ENCODE data around the gene SOX5.
"Not testable (repeated sequence)": the region's sequence is repeated elsewhere in the genome, so short reads cannot be mapped to it uniquely, and the experiment has no call there.

Gene SOX5

DNA sequence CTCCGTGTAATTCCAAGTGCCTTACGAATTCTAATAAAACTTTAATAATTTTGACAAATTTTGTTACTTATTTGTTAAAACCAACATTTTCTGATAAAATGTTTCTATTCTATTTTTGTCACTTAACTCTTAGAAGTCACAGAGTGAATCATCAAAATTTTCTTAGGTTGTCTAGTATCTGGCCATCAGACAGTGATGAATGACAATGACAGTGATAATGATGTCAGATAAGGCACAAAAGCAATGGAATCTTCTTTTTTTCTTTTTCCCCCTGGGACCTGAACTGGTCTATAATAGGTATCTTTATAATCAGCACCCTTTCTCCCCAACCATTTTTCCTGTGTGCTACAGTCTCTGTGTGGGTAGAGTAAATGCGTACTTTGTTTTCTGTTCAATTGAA lies 407.3 kb downstream of the SOX5 start:
- DNase-seq (ENCODE audit: low spot score): no peak

DNA sequence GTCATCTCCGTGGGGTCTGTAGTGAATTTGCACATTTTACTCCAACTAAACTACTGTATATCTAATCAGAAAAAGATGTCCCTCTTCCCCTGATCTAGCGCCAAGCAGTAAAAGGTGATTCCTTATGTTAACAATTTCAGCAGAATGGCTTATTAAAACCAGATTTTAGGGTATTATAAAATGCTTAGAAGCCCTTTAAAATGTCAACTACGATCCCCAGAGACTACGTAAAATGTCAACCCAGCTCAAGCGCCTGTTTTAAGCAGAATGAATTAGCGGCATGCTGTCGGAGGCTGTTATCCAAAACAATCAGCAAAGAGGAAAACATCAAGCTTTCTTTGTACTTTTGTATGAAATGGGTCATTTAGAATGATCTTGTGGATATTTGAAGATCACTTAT lies 408.9 kb downstream of the SOX5 start:
- DNase-seq (ENCODE audit: low spot score): no peak

DNA sequence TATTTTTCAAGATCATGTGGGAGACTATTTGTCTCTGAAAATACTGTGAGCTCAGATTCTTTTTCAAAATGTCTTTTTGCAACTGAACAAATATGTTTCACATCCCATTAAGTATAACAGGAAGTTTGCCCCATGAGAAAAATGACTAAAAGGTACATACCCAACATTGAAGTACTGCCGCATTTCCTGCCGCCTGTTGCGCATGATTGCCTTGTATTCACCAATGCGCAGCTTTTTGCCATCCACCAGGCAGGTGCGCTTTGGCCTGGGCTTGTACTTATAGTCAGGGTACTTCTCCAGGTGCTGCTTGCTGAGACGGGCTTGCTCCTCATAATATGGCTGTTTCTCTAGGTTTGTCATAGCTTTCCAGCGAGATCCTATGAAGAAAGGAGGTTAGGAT lies 413.2 kb downstream of the SOX5 start:
- no peak for DNase-seq (ENCODE audit: low spot score)

DNA sequence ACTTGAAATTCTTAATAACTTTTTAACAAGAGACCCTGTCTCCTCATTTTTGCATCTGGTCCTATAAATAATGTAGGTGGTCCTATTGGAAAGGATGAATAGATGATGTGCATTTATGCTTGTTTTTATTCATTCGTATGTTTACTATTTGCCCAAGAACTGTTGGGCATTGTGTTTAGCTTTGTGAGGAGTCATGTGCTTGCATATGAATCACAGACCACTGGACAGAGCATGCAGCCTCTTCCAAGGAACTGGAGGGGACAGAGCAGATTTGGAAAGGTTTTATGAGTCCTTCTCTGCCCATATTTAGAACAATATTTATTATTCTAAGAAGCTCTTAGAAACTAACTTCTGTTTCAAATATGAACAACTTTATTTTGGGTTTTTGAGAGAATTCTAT lies 414.0 kb downstream of the SOX5 start:
- peak; percentile 3 for DNase-seq (ENCODE audit: low spot score)

DNA sequence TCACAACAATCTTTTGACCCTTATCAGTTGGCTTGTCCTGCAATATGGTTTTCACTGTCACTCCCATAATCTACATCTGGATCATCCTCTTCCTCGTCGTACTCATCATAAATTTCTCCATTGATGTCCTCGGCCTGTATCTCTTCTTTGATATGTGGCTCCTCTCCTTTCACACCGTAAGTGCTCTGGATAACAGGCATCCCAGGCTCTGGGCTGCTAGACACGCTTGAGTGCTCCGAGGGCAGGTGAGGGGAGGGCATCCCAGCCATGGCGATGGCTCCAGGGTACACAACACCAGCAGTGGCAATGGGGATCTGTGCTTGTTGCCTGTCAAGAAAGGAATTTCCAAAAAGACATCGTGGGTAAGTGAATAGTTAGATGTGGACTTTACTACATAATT lies 415.3 kb downstream of the SOX5 start:
- DNase-seq (ENCODE audit: low spot score): no peak

DNA sequence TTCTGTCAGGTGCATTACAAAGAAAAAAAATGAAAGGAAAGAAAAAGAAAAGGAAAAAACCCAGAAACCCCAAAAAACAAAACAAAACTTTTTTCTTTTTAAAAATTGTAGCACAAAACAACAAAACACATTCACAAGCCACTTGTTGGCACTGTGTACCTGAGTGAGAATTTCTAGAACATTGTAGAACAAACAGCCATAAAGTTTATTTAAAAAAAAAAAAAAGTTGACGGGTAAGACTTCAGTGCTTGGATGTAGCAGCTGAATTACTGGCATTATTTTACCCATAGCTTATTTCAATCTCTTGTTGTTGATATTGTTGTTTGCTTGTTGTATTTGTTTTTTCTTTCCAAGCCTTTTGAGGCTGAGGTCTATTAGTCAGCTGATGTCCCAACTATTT lies 415.8 kb downstream of the SOX5 start:
- no peak for DNase-seq (ENCODE audit: low spot score)

DNA sequence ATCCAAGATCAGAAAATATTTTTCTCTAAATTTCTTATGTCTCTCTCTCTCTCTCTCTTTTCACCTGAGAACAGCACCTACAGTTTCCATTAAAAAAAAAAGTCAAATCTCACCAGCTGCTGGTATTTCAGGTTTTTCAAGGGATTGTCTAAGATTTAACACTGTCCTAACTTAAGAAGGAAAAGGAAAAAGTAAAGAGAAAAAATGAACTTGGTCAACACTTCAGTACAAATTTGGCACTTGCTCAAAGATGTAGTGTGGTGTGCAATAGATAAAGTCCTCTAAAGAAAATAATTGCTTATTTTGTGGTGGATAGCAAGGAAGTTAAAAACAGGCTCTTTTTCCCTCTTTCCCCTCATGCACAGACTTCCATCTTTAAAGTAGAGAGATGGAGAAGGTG lies 416.2 kb downstream of the SOX5 start:
- no peak for DNase-seq (ENCODE audit: low spot score)

DNA sequence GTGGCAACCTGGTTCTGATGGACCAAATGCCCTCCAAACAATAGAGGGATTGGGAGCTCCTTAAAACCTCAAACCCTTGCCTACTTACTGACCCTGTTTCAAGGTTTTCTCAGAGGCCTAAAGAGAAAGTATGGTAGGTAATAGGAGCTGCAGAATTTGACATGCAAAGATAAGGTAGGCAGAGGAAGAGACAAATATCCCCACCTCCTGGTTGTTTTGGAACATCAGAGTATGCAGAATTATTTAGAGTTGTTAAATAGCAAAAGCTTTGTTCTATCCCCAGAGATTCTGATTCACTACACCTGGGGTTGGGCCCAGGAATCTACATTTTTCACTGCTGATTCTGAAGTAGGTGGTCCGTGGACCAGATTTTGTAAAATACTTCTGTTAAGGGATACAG lies 421.2 kb downstream of the SOX5 start:
- no peak for DNase-seq (ENCODE audit: low spot score)

DNA sequence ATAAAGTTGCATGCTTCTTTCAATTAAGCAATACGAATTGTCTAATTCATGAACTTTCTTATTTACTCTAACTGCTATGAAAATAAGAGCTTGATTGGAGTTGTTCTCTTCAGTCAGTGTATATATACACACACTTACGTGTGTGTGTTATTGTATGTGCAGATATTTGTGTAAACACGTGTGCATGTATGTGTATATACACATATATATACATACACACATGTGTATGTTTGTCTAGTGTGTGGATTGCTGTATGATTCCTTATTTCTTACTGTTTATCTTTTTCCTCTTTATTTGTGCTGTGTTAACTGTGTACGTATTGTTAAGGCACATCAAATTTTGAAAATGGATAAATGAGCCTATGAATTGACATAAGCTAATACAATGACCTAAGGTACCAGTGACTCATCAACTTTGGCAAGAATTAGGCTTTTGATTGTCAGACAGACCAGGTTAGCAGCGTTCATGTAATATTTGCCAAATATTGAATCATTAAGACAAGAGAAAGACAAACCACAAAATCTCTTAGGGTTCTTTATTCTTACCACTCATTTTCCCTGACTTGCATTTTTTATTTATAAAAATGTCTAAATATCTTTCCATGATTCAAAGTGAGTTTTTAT lies 423.9 kb downstream of the SOX5 start:
- no peak for DNase-seq (ENCODE audit: low spot score)

DNA sequence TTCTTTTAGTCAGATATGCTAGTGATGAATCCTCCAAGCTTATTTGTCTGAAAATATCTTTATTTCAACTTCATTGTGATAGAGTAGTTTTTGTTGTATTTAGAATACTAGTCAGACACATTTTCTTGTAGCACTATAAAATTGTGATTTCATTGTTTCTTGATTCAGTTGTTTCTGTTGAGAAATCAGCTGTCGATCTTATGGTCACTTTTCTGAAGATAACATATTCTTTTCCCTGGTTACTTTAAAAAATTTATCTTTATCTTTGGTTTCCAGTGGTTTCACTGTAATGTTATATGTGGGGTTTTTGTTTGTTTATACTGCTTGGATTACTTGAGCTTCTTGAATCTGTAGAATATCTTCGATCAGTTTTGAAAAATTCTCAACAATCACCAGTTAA lies 426.1 kb downstream of the SOX5 start:
- no peak for DNase-seq (ENCODE audit: low spot score)

DNA sequence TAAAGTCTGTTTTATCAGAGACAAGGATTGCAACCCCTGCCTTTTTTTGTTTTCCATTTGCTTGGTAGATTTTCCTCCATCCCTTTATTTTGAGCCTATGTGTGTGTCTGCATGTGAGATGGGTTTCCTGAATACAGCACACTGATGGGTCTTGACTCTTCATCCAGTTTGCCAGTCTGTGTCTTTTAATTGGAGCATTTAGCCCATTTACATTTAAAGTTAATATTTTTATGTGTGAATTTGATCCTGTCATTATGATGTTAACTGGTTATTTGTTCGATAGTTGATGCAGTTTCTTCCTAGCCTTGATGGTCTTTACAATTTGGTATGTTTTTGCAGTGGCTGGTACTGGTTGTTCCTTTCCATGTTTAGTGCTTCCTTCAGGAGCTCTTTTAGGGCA lies 430.0 kb downstream of the SOX5 start:
- DNase-seq (ENCODE audit: low spot score): not testable (repeated sequence)

DNA sequence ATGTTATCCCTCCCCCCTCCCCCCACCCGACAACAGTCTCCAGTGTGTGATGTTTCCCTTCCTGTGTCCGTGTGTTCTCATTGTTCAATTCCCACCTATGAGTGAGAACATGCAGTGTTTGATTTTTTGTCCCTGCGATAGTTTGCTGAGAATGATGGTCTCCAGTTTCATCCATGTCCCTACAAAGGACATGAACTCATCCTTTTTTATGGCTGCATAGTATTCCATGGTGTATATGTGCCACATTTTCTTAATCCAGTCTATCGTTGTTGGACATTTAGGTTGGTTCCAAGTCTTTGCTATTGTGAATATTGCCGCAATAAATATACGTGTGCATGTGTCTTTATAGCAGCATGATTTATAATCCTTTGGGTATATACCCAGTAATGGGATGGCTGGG lies 433.7 kb downstream of the SOX5 start:
- not testable (repeated sequence) for DNase-seq (ENCODE audit: low spot score)

DNA sequence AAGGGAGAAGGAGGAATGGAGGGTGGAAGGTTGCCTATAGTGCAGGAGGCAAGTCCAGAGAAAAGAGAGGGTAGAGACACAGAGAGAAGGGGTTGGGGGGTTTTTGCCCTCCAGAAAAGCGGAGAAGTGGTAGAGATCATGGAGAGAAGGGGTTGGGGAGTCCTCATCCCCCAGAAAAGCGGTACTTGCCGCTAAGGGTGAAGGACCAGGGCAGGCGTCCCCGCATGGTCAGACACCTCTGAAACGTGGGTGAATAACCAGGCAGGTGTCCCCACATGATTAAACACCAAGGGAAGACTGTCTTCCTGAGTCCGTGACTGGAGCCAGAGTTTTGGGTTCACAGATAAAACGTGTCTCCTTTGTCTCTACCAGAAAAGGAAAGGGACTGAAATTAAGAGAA lies 439.0 kb downstream of the SOX5 start:
- DNase-seq (ENCODE audit: low spot score): no peak

DNA sequence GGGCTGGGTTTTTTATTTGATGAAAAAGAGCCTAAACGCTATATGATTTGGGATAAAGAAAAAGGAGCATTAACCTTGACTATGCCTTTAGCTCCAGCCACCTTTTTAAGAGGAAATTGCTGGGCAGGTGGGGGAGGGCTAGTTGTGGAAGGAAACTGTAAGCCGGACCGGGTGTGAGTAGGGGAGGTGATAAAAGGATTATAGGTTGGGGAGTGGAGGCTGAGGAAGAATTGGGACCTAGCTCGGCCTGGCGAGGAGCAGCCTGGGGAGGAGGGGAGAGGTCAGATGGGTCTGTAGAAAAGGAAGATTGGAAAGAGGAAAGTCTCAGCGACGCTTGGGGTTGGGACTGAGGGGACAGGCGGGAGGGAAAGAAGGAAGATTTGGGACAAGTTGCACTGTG lies 439.6 kb downstream of the SOX5 start:
- not testable (repeated sequence) for DNase-seq (ENCODE audit: low spot score)

DNA sequence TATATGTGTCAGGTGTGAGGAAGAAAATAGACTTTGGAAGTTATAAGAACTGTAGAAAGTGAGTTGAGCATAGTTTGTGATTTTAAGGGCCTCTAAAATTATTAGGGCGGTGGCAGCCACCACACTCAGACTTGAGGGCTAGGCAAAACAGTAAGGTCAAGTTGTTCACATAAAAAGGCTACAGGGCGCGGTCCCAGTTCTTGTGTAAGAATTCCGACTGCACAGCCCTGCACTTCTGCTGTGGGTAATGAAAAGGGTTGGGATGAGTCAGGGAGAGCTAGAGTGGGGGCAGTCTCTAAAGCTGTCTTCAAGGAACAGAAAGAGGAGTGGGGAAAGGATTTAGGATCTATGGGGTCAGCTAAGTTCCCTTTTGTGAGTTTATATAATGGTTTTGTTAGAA lies 441.7 kb downstream of the SOX5 start:
- not testable (repeated sequence) for DNase-seq (ENCODE audit: low spot score)

DNA sequence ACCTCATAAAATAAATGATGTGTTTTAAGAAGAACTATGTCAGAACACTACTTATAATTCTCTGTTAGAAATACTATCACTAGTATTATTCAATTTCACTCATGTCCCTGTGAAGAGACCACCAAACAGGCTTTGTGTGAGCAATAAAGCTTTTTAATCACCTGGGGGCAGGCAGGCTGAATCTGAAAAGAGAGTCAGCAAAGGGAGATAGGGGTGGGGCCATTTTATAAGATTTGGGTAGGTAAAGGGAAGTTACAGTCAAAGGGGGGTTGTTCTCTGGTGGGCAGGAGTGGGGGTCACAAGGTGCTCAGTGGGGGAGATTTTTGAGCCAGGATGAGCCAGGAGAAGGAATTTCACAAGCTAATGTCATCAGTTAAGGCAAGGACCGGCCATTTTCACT lies 443.7 kb downstream of the SOX5 start:
- not testable (repeated sequence) for DNase-seq (ENCODE audit: low spot score)

DNA sequence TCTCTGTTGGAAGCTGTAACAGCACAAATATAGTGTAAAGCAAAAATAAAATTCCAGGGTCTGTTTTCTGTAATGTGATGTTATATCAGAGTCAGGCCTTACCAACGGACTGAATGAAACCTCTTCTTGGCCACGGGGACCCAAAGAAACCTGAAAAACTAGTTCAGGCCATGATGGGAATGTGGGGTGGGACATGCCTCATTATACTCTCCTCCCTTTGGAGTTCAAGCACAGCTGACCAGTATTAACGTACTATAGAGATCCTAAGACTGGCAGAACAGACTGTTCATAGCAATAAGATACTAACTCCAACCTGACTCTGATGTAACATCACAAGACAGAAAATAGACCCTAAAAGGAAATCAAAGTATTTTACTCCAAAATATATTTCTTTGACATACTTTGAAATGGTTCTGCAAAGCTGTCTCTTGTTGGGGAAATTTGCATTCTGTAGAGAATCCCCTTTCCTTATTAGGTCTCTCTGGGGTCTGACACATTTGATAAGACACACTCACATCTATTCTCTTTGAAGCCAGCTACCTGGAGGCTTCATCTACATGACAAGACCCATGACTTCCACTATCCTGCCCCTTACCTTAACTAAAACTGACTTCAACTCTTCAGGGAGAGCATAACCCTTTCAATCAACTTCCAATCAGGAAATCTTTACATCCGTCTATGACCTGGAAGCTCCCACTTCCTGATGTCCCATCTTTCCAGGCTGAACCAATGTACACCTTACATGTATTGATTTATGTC lies 444.6 kb downstream of the SOX5 start:
- no peak for DNase-seq (ENCODE audit: low spot score)

DNA sequence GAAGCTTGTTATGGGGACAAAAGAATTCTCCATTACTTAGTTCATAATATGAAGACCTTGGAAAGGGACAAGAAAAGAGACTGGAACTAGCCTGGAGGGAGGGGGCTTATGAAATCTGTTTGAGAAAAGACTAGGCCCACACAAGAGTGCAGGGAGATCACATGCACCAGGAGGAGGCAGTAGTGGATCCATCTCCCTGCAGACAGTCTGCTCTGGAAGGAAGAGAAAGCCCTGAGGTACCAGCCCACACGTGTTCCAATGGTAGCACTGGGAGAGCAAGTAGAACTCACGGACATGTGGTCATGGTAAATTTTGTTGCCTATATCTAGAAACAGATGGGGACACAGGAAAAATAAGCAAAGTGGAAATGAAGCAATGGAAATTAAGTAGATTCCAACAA lies 445.4 kb downstream of the SOX5 start:
- no peak for DNase-seq (ENCODE audit: low spot score)

DNA sequence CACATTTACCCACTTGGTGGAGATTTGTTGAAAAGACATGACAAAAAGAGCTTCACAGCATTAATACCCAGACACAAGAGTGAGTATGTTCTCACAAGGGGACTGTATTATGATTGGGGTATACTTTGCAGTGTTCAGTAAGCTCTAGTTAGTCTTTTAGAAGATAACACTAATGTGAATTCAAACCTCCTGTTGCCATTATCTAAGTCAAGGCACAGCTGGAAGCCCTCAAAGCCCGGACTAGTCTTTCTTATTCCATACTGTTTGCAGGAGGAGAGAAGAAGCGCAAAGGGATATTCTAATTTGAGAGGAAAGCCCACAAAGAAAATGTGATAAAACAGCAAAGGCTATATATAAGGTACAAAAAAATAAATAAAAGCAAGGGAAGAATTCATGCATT lies 445.9 kb downstream of the SOX5 start:
- no peak for DNase-seq (ENCODE audit: low spot score)

DNA sequence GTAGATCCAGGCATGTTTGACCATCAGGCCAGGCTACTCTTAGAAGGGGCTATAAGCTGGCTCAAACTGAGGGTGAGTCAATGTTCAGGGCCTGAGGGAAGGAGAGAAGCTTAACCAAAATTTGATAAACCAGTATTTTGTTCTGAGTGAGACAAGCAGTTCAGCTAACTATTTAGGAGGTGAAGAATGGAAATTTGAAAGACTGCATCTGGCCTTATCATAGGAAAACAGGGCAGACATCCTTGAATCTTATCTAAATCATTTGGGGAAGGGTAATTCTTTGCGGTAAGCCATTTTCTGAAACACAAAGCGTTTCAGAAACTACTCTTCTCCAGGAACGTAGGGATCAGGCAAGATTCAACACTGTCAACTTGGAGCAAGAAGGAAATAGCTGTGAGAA lies 447.2 kb downstream of the SOX5 start:
- DNase-seq (ENCODE audit: low spot score): no peak

DNA sequence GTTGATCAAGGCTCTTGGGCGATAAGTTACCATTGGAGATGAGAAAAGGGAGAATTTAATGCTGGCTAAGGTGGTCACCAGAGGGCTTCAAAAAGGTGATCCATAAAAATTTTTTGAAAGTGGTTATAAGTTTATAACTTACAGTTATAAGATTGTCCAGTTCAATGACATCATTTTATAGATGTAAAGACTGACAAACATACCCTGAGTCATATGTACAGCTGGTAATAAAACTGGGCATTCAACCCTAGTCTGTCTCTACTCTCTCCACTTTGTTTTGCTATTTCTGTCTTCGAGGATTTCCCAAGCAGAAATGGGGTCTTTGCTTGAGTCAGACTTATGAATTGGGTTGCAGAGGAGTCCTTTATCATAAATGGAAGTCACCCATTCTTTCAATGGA lies 454.0 kb downstream of the SOX5 start:
- no peak for DNase-seq (ENCODE audit: low spot score)

DNA sequence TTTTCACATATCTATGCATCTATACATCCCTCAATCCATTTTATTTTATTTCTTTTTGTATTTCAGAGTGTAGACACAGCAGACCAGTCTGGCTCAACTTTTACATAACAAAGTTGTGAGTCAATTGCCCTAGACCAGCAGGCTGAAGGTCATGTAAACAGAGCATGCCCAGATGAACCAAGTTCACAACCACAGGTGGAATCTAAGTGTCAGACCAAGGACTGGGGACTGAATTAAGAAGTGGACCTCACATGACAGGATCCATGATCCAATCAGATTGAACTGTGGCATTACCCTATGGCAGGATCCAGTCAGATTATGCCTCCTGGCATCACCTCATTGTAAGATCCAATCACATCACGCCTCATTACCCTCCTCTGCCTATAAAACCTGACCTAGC lies 455.8 kb downstream of the SOX5 start:
- no peak for DNase-seq (ENCODE audit: low spot score)

DNA sequence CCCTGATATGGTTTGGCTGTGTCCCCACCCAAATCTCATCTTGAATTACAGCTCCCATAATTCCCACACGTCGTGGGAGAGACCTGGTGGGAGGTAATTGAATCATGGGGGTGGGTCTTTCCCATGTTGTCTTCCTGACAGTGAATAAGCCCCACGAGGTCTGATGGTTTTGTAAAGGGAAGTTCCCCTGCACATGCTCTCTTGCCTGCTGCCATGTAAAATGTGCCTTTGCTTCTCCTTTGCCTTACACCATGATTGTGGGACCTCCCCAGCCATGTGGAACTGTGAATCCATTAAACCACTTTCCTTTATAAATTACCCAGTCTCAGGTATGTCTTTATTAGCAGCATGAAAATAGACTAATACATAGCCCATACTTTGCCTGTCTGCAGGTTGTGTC lies 458.4 kb downstream of the SOX5 start:
- DNase-seq (ENCODE audit: low spot score): not testable (repeated sequence)

DNA sequence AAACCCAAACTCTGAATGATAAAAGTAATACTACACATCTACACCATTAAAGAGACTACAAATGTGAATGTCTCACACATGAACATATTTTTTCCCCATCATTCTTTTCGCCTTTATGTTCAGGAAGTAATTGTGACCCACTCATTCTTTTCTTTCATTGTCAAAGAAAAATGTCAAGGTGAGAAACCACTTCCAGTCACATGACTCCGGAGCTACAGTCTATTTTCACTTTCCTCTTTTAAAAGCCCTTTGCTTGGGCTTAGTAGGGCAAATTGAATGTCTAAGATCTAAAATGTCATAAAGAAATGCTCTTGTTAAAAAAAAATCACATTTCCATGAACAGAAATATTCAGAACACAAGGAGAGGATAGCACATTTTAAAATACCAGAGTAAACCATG lies 461.3 kb downstream of the SOX5 start:
- no peak for DNase-seq (ENCODE audit: low spot score)
